ENCODE results near the gene IMP3.

IMP3 gene

DNA sequence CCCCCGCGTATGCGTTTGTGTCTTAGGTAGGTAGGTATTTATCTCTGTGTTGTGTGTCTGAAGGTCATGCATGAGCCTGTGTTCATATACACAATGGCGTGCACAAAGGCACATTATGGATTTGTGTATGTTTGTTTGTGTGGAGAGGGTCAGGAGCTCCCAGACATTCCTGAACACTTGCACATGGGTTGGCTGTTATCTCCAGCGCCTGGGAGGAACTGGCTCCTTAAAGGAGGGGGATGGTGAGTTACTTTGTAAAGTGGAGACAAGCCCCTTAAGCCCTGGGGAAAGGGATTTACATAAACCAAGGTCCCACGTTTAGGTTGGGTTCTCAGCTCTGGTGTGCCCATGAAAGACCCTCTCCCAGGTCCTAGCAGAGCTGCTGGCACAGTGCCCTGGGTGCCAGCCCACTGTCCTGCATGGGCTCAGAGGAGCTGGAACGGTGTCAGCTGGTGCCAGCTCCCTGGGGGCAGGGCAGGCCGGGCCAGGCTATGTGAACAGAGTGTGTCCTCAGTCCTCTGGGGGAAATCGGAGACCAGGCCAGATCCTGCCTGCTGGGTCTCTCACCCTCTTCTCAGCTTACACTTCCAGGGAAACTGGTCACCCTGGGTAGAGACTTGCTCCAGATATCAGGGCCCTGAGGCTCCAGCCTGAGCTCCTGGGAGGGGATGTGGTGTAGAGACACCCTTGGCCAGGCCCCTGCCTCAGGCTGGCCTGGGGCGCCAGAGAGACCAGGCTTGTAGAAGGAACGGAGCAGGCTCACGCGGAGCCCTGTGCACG is 32.8 kb upstream of the IMP3 start:
- DNase-seq (ENCODE audit: low read depth): no peak

DNA sequence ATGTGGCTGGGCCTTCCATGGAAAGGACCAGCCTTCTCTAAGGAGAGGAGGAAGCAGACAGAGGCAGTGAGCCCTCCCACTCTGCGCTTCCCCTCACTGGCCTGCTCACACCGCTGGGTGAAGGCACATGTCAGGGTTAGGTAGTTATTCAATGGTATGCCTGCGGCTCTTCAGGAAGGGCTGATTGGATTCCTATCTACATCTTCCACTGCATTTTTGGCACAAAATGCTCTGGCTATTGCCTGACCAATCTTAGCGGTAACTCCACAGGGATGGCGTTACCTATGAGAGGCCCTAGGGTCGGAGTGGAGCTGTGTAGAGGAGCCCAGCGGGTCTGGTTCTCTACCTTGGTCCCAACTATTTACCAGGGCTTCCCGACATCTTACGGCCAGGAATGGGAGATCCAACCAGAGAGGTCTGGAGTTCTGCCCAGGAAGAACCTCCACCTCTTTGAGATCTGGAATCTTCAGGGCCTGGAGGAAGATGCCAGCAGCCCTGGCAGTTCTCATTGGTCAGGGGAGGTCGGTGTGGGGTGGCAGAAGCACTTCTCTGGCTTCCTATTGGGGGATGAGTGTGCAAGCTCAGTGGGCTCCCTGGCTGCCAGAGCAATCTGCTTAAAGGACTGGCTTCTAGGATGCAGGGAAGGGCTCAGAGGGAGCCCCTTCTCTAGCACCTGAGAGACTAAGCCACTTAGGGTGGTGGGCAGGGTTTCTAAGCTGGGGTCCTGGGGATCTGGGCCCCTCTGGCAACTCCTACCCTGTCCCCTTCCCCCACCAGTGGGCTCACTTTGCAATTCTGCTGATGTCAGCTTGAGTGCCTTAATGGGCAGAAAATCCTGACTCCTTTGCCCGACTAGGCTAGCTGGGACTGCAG is 31.9 kb upstream of the IMP3 start:
- no peak for DNase-seq (ENCODE audit: low read depth)

DNA sequence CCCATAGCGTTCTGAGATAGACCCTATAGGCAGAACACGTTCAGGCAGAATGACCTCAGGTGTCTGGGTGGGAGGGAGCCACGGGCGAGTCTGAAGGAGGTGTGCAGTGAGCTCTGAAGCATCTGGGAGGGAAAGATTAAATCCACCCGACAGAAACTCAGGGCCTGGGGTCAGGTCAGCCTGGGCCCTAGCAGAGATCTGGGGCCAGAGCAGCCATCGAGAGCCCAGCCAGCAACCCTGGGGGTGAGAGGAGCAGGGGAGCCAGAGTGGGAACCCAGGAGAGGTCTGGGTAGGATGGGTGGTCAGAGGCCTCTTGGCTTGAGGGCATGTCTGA is 29.8 kb upstream of the IMP3 start:
- DNase-seq (ENCODE audit: low read depth): no peak

DNA sequence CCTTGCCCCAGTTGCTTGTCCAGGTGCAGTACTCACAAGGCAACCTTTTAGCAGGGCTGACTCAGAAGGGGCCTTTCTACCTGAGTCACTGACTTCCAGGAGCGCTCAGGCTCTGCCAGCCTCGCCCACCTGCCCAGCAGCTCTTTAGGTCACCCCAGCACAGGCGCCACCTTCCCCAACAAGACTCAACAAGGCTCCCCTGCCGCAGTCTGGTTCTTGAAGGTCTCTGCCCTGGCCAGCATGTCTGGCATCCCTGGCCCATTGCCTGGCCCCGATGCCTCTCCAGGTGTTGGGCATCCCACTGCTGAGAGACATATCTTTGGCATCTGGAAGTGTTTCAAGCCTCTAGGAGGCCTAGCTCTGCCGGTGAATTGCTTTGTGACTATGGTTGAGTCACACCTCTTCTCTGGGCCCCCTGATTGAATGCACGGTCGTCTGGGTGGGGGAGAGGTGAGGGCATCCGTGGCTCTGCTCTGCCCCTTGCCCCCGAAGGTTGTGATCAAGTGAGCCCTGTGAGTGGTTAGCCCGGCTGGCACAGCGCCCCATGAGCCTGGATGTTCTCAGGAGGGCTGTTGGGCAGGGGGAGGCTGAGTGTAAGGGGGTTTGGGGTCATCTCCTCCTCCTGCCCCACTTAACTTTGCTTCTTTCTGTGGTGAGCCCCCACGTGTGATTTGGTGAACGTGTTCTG is 29.3 kb upstream of the IMP3 start:
- no peak for DNase-seq (ENCODE audit: low read depth)

DNA sequence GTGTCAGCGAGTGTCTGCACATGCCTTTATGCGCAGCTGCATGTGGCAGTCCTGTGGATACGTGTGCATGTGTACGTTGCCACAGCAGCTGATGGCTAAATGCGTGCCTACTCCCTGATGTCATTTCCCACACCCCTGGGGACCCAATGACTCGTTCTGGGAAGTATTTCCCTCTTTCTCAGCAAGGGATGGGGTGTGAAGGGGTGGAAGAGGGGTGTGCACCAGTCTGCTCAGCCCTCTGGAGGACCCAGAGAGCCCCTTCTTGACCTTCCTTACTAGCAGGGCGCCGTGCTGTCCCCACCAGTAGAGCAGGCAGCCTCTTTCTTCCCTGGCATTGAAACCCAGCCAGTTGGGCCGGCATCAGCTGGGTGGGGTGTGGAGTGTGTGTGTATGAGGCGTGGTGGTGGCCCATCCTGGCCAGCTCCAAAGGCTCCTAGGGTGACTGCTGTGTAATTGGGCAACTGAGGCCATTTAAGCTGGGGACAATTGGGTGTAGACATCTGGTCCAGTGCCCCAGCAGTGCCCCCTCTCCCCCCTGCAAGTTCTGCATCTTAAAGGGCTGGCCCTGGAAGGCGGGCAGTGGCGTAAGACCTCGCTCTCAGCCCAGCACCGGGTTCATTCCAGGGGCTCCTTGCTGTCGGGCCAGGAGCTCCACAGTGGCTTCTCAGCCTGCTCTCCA is 26.9 kb upstream of the IMP3 start:
- DNase-seq (ENCODE audit: low read depth): no peak

DNA sequence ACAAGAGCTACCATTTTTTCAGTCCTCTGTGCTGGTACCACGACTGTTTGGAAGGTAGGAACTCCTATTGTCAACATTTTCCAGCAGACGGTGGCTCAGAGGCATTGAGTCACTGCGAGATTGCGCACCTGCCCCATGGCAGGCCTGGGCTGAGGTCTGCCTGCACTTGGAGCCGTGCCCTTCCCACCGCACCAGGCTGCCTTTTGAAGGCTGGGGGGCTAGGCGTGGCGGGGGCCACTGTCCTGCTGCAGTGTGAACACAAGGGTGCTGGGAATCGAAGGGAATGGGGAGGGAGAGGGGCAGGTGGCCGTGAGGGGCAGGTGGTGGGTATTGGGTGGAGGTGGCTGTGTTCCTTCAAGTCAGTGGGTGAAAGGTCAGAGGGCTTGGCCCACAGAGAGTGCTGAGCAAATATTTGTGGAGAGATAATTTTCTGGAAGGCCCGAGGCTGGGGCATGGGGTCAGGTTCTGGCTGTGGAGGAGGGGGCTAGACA is 24.0 kb upstream of the IMP3 start:
- DNase-seq (ENCODE audit: low read depth): no peak

DNA sequence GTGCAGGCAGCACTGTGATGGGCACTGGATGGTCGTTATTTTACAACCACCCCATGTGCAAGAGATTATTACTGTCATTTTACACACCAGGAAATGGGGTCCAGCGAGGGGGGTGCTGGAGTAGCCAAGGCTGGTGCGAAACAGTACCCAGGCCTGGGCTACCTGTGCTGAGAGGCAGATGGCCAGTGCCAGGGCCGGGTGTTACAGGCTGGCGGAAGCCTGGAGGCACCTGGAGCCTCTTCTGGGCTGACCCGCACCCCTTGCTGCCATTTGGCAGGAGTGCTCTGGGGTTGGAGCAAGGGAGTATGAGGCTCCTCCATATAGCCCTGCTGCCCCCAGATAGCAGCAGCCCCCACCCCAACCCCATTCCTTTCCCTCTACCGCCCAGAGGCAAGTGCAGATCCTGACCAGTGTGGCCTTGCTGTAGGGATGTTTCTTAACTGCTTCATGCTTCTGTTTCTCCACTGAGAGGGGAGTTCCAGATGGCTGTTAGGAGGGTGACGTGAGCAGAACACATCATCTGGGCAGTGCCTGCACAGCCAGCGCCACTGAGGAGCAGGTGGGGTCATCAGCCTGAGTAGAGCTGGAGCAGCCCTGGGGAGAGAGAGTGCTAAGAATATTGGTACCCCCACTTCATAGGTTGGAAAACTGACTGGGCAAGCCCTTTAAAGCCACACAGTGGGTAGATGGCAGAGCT is 22.9 kb upstream of the IMP3 start:
- DNase-seq (ENCODE audit: low read depth): no peak

DNA sequence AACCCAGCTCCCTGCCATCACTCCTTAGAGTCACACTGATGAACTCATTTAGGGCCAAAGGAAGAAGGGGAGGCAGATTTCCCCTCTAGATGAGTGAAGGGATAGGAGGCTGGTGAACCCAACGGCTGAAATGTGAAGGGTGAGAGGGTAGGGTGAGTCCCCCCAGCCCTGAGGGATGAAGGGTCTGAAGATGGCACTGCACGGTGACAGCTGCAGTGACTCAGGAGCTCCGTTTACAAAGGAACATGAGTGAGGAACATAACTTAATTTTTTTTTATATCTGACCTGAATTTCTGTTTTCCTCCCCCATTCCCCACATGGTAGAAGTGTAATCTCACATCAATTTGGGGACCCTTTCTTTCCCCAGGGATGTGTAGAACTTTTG is 21.7 kb upstream of the IMP3 start:
- DNase-seq (ENCODE audit: low read depth): no peak

DNA sequence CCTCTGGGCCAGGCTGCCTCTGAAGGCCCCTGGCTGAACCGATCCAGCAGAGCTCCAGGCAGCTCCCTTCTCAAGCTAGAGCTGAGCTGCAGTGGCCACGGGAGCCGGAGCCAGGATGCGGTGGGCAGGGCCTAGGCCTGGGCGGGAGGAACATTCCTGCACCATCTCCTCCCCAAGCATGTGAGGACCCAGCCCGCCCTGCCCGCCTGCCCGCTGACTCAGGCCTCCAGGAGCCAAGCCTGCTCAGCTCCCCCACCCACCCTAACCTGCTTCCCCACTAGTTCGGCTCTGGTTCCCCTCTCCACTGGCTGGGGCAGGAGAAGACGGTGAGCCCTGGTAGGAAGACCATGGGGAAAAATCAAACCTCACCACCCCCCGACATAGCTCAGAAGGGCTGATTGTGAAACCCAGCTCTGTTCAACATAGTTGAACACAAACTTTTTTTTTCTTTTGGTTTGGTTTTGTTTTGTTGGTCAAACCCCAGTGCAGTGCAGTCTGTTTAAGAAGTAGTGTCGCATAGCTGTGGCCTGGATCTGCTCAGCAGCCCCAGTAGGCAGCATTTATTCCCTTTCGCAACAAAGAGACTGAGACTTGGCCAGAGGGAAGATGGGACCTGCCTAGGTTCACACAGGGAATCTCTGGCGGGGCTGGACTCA is 21.2 kb upstream of the IMP3 start:
- no peak for DNase-seq (ENCODE audit: low read depth)

DNA sequence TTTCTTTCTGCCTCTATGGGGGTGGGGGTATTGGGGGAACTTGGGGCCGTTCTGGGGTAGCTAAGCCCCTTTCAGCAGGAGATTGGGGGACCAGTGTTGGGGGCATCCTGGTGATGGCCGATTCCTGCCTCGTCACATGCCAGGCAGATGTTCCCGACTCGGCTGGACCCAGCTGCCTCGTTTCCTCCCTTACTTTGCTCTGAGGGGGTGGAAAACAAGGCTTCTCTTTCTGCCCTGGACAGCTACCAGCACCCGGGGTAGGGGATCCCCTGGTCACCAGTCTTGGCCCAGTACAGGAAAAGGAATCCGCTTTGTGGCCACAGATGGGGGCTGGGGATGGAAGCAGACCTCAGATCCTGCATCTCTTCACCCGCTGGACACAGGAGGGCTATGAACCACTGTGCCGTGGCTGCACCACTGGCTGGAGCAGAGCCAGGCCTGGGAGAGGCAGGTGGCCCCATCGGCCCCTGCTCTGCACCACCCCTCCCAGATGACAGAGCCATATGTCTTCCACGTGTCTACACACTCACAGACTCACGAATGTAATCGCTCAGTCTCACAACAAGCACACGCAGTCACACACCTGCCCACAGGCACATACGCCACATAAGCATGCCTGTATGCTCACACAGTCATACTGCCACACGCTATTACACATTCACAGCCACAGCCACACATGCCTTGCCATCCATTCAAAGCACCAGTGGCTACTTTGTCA is 20.1 kb upstream of the IMP3 start:
- no peak for DNase-seq (ENCODE audit: low read depth)

DNA sequence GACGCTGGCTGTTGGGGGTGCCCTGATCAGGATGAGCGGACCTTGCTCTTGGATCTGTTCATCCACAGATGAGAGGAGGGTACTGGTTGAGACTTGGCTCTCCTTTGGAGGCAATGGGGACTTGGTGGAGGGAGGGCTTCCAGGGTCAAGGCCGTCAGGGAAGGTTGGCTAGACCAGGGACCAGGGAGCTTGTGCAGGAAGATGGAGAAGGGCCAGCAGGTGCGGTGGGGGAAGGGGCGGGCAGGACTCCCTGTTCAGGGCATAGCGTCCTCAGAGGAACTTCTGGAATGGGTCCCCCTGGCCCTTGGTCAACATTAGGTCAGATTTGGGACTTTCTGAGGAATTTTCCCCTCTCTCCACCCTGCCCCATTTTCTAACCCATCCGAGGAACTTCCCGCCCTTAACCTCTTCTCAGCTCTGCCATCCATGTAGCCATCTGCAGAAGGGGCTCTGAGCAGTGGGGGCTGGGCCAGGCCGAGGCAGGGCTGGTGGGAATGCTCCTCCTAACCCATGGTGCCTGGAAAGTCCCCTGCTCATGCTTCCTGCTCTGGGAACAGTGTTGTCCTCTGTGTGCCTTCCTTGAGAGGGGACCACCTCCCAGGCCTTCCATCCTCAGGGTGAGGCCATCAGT is 19.2 kb upstream of the IMP3 start:
- no peak for DNase-seq (ENCODE audit: low read depth)

DNA sequence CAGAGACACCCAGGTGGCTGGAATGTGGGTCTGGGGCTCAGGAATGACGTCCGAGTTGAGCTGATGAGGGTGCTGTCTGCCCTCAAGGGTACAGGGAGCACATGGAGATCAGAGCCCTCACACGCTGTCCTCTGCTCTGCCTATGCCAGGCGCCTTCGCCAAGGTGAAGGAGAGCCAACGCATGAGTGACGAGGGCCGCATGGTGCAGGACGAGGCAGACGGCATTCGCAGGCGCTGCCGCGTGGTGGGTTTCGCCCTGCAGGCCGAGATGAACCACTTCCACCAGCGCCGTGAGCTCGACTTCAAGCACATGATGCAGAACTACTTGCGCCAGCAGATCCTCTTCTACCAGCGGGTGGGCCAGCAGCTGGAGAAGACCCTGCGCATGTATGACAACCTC is 16.8 kb upstream of the IMP3 start:
- DNase-seq (ENCODE audit: low read depth): no peak

DNA sequence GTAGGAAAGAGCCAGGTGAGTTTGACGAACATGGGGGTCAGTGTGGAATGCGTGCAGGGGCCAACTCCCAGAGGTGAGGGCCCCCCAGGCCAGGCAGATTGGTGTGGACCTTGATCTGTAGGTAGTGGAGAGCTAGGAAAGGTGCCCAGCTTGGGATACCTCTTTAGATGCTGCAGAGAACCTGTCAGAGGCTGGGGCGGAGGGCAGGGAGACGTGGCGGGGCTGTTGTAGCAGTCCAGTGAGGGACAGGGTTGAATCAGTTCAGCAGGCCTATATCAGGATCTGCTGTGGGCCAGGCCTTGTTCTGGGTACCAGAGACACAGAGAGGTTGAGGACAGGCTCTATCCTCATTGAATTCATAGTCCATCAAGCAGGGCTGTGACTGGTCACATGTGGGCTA is 16.3 kb upstream of the IMP3 start:
- DNase-seq (ENCODE audit: low read depth): no peak

DNA sequence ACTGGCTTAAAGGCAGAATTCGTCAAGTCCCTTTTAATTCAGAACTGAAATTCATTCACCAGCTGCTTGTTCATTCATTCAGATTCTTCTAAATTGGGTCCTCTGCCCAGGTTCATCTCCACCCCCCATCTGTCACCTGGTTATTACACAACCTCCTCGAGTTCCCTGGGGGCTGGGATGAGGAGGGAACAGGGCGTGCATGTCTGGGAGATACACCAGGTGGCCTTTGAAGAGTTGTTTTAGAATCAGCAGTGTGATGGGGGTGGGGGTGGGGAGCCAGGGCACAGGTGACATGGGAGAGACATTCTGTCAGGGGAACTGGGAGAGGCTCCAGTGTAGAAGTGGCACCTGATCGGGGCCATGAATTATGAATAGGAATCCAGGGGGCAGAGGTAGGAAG is 15.9 kb upstream of the IMP3 start:
- DNase-seq (ENCODE audit: low read depth): no peak

DNA sequence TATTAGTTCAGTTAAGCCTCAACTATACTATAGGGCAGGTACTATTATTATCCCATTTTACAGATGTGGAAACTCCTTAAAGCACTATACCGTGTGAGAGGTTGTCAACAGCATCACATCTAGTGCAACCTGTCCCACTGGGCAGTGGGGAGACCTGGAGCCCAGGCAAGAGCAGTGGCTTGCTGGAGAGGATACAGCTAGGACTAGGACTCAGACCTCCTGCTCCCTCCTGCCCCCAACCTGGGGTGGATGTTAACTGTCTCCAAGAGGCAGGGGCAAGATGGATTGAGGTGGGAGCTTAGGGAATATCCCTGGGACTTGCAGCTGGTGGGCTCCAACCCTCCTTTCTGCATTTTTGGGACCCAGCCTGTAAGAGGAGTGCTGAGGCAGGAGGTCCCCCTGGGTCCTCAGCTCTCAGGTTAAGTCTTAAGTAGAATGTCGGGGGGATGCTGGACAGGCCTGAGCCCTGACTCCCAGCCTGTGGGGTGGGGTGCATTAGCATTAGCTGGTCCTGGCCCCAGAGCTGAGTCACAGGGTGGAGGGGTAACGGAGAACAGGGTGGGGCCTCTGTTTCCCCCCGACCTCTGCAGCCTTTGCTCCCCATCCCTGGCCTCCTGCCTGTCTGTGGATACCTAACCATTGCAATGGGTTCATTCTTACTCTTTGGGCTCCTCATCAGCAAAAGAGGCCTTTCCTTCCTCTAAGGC is 14.3 kb upstream of the IMP3 start:
- no peak for DNase-seq (ENCODE audit: low read depth)

DNA sequence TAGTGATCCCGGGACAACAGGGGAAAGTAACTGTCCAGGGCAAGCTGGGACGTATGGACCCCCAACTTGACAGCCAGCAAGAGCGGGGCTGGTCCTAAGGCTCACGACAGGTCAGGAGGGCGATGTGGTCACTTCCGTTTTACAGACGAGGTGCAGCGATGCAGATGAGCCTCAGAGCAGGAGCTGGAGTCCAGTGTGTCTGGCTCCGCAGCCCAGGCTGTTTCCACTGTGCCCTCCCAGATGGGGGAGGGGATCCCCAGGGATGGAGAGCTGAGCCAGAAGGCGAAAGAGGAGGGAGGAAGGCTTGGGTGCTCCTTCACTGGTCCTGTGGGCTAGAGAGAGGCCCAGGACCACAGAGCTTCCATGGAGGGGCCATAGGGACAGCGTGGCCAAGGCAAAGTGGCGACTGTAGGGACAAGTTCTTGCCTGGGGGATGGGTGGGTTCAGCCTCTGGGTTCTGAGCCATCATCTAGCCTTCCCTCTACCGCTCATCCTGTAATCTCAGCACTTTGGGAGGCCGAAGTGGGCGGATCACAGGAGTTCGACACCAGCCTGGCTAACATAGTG is 13.4 kb upstream of the IMP3 start:
- DNase-seq (ENCODE audit: low read depth): no peak

DNA sequence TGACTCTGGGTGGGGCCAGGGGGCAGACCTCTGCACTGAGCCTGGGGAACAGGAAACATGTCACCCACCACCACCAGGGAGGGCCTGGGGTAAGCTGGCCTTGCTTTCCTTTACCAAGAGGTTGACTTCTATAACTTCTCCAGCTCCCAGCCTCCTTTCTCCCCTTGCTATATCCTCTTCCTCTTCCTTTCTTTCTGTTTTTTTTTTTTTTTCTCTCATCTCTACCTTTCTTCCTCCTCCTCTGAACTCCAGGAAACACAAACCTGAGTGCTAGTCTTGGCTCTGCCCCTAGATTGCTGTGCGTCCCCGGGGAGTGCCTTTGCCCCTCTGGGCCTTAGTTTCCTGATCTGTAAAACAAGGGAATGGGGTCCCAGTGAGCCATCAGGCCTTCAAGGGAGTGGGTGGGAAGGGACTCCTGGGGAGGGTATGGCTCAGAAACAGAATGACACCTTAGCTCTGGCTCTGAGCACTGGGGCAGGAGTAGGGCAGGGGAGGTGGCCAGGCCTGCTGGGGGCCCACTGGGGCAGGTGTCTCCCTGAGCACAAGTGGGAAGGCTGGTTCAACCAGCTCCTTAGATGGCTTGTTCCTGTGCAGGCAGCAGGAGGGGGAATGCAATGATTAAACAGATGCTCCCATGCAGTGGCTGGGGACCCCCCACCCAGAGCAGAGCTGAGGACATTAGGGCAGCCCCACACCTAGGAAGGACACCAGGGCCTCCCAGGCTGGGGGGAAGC is 12.0 kb upstream of the IMP3 start:
- DNase-seq (ENCODE audit: low read depth): no peak

Data from stimulated activated CD8-positive, alpha-beta memory T cell treated with anti-CD3 and anti-CD28 coated beads, Interleukin-15, amount 100 ng/mL, for 1 hour (primary cell).